HG03280 (cell line): ENCODE results near the gene COL9A2.

Experiments used
- ATAC-seq: cut with Tn5 transposase; IDR thresholded peaks from one replicate; pipeline ENCODE4 v1.9.1; 2021; ENCODE audit warnings: mild to moderate bottlenecking, moderate library complexity; ENCODE audit not compliant: unreplicated experiment

Gene COL9A2

DNA sequence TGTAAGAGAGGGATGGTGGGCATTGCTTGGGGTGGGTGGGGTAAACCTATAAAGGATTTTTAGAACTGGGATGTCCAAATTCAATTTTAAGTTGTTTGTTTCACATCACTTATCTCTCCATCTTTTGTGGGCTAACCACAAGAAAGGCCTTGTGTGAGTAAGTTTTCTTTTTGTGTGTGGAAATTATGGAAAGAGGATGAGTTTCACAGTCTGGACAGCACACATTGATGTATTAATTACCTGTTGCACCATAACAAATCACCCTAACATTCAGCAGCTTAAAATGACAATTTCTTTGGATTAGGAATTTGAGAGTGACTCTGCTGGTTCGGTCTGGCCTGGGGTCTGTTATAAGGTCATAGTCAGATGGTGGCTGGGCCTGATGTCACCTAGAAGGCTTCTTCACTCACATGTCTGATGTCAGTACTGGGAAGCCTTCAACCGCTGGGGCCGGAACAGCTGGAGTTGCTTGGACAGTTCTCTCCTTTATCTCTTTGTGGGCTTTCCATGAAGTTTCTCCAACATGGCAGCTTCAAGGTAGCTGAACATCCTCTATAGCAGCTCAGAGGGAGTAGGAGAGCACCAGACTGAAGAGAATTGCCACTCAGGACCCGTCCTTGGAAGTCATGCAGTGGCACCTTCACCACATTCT, 2.0 kb upstream of the COL9A2 start:
- no peak for ATAC-seq

DNA sequence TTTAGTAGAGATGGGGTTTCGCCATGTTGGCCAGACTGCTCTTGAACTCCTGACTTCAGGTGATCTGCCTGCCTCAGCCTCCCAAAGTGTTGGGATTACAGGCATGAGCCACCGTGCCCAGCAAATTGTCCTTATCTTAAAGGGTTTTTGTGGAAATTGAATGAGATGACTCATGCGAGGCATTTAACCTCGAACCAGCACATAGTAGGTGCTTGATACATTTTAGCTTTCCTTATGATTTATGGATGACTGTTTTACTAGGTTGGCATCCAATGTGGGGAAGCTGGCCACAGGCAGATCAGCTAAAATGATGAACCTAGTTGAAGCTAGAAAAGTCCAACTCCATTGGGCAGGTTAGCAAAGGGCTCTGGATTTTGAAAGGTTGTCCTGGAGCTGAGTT, 1.4 kb upstream of the COL9A2 start:
- ATAC-seq, result no peak

- no peak for ATAC-seq
Observed at GRCh38 chr1:40317394-40318074, 448 bp upstream of the COL9A2 start.

DNA sequence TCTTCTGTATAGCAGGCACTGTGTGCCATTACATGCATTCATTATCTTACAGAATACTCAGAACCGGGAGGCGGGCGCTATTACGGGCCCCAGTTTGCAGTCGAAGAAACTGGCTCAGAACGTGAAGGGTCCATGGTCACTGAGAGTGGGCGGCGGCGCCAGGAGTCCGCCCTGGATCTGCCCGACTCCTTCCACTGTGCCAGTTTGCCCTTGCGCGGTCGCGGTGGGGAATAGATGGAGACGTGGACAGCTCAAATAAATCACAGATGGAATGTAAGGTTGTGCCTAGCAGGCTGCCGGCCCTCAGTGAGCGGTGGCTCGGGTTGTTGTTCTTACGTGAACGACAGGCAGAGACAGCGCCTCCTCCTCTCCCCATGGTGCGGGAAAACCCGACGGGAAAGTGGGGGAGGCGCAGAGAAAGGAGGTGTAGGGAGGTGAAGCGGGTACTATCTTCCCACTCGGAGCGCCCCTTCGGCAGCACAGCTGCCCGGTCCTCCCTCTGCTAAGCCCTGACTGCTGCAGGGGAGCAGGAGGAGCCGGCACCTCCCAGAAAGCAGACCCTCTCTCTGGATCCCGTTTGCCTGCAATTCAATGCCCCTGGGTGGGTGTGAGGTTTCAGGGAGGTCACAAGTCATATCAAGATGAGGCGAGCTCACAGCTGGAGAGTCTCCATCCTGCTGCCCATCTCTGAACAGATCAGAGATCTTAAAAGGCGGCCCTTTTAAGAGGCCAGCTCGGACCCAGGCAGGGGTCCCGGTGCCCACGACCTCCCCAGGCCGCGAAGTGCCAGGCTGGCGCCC, 1.1 kb downstream of the COL9A2 start:
- ATAC-seq, result no peak

DNA sequence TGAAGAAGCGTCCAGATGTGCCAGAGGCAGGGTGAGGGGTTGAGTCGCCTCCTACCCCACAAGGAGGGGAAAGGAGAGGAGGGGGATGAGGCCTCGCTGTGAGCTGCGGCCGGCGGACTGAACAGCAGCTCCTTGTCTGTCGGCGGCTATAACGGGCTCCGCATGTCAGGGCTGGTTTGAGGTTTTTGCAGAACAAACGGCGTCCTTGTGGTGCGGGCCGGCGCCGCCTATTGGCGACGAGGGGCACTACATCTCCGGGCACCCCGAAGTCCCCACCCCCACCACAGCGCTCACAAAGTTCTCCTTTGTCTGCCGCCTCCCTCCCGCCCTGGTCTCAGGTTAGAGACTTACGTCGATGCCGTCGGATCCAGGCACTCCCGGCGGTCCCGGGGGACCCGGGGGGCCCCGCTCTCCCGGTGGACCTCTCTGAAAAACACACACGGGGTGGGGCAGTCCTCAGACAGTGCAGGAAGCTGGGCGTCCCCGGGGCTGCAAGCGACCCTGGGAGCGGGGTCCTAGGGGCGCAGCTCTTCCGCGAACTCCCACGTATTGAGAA, 1.8 kb downstream of the COL9A2 start:
- ATAC-seq, result peak; percentile 68

DNA sequence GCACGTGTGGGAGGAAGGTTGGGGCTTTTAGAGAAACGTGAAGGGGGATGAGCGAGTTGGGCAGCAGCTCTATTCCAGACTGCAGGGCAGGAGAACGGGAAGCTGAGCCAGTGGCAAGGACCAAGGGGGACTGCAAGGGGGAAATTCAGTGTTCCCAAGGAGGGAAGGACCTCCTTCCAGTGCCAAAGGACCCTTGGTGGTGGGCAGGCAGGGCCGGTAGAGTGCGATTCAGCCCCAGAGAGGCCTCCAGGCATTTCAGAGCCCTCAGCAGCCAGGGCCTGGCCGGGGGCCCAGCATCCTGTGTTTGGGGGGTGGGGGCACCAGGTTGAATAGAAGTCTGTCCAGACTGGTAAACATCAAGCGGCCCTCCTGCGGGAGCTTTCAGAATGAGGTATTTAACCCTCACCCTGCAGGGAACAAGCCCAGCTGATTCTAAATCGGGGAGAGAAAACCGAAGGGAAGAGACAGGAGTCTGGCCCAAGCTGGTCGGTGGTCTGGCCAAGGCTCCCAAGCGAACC, 2.3 kb downstream of the COL9A2 start:
- ATAC-seq, result peak; percentile 3

DNA sequence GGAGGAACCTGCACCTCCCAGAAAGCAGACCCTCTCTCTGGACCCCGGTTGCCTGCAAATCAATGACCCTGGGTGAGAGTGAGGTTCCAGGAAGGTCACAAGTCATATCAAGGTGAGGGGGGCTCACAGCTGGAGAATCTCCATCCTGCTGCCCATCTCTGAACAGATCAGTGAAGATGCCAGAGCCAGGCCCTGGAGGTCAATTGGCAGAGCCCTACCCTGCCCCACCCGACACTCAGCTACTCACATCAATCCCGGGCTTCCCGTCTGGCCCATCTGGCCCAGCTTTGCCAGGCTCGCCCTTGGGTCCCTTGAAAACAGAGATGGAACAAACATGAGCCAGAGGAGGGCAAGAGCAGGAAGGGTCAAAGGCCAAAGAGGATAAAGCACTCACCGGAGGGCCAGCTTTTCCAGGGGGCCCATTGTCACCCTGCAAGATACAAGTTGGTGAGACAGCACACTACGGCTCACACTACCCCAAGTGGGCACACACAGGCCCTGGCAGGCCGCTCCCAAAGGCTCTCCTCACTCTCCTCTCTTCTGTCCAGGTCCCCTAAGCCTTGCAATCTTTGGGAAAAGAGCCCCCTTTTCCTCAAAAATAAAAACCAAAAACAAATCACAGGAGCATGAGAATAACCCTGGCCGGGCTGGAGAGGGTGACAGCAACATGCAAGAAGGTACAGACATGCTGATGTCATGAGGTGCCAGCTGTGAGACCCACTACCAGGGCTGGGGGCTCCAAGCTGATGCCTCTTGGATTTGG, 2.9 kb downstream of the COL9A2 start:
- no peak for ATAC-seq

DNA sequence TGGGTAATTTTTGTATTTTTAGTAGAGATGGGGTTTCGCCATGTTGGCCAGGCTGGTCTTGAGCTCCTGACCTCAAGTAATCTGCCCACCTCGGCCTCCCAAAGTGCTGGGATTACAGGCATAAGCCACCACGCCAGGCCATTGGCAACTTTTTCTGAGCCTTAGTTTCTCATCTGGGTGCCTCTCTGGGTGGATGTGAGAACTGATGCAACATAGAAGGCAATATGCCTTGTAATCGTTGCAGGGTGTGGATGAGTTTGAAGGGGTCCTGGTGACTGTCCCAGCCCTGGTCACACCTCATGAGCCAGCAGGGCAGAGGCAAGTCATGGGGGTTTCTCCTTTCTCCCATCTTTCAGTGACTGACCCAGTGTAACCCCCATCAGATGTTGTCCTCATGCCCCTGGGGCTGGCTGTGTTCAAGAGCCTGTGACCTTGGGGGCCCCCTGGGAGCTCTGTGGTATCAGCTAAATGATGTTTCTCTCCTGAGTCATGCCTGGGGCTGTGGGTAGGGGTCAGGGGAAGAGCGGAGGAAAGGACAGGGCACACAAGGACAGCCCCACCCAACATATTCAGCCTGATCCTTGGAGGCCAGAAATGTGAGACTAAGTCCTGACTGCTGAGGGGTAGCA, 3.6 kb downstream of the COL9A2 start:
- ATAC-seq, result no peak

DNA sequence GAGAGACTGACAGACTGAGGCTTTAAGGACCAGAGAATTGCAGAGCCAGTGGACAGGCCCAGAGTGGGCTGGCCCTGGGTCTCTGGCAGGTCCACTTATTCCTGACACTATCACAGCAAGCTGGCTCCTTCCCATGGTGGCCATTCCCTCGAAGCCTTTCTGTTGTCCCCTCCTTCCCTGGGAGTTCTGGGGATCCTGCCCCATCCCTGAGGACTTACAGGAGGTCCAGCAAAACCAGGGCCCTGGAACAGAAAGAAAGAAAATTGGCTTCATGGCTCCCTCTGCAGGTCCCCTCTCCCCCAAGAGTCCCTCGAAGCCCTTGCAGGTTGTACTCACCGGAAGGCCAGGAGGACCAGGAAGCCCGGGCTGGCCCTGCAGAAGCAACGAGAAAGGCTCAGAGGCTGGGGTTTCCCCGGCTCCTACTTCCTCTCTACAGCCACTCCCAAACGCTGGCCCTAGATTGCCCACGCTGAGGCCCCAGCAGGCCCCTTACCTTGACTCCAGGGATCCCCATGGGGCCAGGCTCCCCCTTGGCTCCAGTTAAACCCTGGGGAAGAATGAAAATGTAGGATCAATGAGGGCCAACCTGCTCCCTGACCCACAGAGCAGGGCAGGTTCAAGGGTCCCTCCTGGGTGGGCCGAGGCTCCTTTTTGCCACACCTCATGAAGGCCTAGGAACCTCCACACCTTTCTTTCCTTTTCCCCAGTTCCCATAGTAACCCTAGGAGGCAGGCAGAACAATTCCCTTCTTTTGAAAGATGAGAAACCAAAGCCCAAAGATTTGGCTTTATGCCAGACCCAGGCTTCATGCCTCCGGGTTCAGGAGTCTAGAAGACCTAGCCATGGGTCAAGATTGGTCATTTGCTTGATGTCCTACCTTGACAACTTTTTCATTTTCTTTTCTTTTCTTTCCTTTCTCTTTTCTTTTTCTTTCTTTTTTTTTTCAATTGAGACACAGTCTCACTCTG, 4.6 kb downstream of the COL9A2 start:
- ATAC-seq, result no peak

GRCh38 chr1:40311692-40312091, 5.4 kb downstream of the COL9A2 start:
- ATAC-seq, result no peak

DNA sequence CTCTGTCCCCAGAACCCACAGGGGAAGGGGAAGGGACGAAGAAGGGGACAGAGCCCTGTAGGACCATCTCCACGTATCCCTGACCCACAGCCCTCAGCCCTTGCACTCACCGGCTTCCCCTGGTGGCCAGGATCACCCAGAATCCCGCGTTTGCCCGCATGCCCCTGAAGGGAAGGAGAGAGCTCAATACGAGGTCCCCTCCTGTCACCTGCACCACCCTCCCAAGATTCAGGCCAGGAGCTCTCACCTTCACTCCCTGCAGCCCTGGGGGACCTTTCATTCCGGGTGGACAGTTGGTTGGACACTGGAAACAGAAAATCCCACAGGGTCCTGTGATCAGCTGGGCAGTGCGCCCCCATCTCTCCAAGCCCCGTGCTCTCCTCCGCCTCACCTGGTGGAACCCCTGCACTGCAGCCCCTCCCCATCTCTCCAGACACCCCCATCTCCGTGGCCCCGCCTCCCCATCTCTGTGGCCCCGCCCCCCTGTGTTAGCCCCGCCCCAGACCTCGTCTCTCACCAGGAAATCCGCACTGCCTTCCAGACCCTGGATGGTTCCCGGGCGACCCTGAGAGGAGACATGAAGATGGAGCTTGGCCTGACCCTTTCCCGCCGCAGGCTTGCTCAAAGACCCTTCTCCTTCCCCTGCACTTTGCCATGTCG, 6.0 kb downstream of the COL9A2 start:
- ATAC-seq, result no peak

DNA sequence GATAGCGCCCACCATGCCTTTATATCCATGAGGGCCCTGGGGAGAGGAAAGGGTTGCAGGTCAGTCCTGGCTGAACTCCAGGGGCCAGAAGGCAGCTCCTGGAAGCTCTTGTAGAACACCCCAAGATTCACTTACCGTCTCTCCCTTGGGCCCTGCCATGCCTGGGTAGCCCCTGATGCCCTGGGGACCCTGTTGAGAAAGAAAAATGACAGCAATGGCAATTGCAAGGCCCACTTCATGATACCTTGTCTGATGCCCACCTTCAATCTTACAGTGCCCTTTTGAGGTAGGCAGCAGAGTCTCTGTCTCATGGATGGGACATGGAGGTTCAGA, 7.0 kb downstream of the COL9A2 start:
- ATAC-seq, result no peak

DNA sequence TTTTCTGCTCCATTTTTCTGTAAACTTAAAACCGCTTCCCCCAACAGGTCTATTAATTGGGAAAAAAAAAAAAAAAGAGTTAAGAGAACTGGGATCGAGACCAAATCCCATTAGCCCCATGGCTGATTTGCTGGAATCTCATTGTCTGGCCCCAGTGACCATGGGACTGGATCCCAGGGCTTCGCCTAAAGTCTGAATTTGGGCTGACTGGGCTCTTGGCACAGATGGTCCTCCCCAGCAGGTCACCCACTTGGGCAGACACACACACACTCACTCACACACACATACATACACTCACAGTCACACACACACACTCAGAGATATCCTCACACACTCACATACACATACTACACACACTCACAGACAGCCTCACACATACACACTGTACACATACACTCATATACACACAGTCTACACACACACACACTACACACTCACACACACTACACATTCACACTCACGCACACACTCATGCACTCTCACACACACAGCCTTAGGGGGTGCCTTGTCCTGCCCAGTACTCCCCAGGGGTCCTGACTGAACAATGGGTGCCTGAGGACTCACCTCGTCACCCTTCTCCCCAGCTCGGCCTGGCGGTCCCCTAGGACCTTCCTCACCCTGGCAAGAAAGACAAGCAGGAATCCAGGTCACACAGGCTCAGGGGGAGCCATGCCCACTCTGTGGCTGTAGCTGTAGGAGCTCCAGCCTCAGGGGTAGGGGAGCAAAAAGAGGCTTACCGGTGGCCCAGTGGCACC, 7.5 kb downstream of the COL9A2 start:
- no peak for ATAC-seq

GRCh38 chr1:40308036-40308727, 8.9 kb downstream of the COL9A2 start:
- no peak for ATAC-seq

DNA sequence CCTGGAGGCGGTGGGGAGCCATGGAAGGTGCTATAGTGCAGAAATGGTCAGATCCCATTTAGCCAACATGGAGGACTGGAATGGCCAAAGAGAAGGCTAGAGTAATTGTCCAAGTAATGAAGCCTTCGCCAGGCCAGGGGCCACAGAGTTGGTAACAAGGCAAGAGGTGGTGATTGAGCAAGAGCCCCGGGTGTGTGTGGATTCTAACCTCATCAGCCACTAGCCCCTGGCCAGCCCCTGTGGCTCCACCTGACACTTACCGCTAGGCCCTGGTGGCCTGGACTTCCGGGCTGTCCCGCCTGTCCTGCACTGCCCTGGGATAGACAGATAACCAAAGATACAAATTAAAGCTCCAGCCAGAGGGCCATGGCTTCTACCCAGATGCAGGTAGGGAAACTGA, 9.9 kb downstream of the COL9A2 start:
- ATAC-seq, result no peak

- no peak for ATAC-seq
Observed at GRCh38 chr1:40306296-40306695, 10.8 kb downstream of the COL9A2 start.

DNA sequence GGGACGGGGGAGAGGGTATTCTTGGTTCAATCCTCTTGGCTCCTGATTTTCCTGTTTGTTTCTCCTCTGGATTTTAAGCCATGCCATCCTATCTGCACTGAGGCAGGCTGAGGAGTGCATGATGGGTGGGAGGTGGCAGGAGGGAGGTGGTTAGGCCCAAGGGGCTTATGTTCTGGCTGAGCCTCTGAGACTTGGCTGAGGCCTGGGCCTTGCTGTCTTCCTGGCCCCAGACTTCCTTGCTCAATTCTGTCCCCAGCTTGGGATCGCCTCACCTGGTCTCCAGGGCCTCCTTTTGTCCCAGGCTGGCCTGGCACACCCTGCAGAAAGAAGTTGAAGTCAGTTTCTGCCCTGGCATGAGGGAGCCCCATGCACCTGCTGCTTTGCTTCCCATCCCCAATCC, 11.2 kb downstream of the COL9A2 start:
- no peak for ATAC-seq
